Glomerular visceral epithelial cell (primary cell): ENCODE results near the gene METTL5.

Experiments
- DNase-seq: peaks from one replicate; pipeline ENCODE4 v3.0.0-alpha.2; 2016; ENCODE audit errors: extremely low spot score

The METTL5 gene

GRCh38 chr2:169781249-169782013, 43.3 kb downstream of the METTL5 start:
- no peak for DNase-seq

GRCh38 chr2:169778446-169778845, 46.3 kb downstream of the METTL5 start:
- DNase-seq, result no peak

GRCh38 chr2:169776252-169776761, 48.4 kb downstream of the METTL5 start:
- DNase-seq, result peak; percentile 88

GRCh38 chr2:169775765-169776164, 48.9 kb downstream of the METTL5 start:
- peak; percentile 13 for DNase-seq

GRCh38 chr2:169775354-169775753, 49.4 kb downstream of the METTL5 start:
- no peak for DNase-seq

GRCh38 chr2:169772651-169773050, 52.1 kb downstream of the METTL5 start:
- DNase-seq, result no peak

- peak; percentile 42 for DNase-seq
Measured at GRCh38 chr2:169771612-169772011, 53.1 kb downstream of the METTL5 start.

- DNase-seq, result no peak
Measured at GRCh38 chr2:169771021-169771420, 53.7 kb downstream of the METTL5 start.

GRCh38 chr2:169768262-169768995, 56.3 kb downstream of the METTL5 start:
- no peak for DNase-seq

- peak; percentile 49 for DNase-seq
Measured at GRCh38 chr2:169767243-169767888, 57.3 kb downstream of the METTL5 start.

GRCh38 chr2:169765523-169765922, 59.2 kb downstream of the METTL5 start:
- peak; percentile 40 for DNase-seq

- peak; percentile 20 for DNase-seq
Measured at GRCh38 chr2:169761970-169762292, 62.8 kb downstream of the METTL5 start.
